ENCODE results near the gene DSCAML1.

The DSCAML1 gene

DNA sequence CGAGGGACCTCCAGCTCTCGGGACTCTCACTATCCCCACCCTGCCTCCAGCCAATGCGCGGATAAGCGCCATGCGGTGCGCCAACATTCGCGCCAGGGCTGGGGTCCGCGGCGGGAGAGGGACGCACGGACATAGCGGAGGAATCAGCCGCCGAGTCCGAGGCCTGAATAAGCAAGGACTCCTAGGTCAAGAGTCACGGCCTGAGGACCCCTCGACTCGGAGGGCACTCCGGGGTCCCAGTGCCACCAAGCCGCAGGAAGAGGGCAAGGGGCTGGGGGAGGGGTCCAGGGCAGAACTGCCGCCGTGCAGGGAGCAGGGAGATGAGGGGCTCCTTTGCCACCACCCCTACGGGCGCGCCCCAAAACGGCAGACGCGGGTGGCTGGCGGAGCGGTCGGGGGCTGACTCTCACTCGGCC, 552 bp downstream of the DSCAML1 start:
- in situ Hi-C loops (cut with HindIII; ENCODE audit: low pct_ligation_motif_present, low sequenced_read_pairs), result no loop called here
- Histone ChIP-seq H3K4me3 (ENCODE audit: low read depth, low read length) (no peak overlapping the region), H3K27me3 (replicated peaks) (peaks cover 59% of the 10 kb centered on the region), H3K27ac (no peak overlapping the region), H3K36me3 (replicated peaks) (no peaks in the 10 kb centered on the region)
- TF ChIP-seq, protein P1, sequence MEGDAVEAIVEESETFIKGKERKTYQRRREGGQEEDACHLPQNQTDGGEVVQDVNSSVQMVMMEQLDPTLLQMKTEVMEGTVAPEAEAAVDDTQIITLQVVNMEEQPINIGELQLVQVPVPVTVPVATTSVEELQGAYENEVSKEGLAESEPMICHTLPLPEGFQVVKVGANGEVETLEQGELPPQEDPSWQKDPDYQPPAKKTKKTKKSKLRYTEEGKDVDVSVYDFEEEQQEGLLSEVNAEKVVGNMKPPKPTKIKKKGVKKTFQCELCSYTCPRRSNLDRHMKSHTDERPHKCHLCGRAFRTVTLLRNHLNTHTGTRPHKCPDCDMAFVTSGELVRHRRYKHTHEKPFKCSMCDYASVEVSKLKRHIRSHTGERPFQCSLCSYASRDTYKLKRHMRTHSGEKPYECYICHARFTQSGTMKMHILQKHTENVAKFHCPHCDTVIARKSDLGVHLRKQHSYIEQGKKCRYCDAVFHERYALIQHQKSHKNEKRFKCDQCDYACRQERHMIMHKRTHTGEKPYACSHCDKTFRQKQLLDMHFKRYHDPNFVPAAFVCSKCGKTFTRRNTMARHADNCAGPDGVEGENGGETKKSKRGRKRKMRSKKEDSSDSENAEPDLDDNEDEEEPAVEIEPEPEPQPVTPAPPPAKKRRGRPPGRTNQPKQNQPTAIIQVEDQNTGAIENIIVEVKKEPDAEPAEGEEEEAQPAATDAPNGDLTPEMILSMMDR (IDR thresholded peaks at IDR 0.05; ENCODE audit: low read depth, low read length, missing control alignments), result no peak
- DNase-seq, result no peak

DNA sequence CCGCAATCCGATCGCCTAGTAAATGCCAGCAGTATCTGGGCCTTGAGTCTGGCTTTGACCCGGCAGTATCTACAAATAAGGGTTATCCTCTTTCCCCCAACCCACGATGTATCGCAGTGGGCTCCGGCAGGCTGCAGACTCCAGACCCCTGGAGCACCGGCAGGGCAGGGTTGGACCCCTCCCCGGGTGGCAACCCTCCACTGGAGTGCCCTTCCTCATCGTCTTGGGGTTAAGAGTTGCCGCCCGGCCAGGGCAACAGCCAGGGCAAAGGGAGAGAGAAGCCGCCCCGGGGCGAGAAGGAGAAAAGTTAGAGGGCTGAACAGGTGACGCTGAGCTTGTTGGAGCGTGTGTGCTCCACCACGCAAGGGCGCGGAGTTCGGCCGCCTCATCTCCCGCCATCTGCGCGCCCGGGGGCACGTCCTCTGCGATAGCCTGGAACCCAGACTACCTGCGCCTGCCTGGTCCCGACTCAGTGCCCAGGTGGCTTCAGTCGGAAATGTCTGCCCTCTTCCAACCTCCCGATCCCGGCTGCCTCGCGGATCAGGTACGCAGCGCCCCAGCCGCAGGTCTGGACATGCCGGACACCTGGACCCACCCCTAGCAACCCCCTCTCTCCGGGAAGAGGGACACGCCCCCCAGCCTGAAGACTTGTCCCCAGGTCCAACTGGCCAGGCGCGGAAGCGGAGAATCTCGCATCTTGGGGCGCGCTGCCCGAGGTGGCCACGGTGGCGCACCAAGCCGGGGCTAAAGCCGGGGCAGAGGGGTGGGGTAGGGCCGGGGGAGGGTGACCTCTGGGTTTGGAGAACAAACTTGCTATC, 1.2 kb downstream of the DSCAML1 start:
- TF ChIP-seq, protein P1 (IDR thresholded peaks at IDR 0.05; ENCODE audit: low read depth, low read length, missing control alignments), result no peak
- Histone ChIP-seq H3K27ac (no peak overlapping the region), H3K4me3 (ENCODE audit: low read depth, low read length) (no peak overlapping the region), H3K36me3 (replicated peaks) (no peaks in the 10 kb centered on the region), H3K27me3 (replicated peaks) (peaks cover 59% of the 10 kb centered on the region)
- in situ Hi-C loops (cut with HindIII; ENCODE audit: low pct_ligation_motif_present, low sequenced_read_pairs), result no loop called here
- no peak for DNase-seq

DNA sequence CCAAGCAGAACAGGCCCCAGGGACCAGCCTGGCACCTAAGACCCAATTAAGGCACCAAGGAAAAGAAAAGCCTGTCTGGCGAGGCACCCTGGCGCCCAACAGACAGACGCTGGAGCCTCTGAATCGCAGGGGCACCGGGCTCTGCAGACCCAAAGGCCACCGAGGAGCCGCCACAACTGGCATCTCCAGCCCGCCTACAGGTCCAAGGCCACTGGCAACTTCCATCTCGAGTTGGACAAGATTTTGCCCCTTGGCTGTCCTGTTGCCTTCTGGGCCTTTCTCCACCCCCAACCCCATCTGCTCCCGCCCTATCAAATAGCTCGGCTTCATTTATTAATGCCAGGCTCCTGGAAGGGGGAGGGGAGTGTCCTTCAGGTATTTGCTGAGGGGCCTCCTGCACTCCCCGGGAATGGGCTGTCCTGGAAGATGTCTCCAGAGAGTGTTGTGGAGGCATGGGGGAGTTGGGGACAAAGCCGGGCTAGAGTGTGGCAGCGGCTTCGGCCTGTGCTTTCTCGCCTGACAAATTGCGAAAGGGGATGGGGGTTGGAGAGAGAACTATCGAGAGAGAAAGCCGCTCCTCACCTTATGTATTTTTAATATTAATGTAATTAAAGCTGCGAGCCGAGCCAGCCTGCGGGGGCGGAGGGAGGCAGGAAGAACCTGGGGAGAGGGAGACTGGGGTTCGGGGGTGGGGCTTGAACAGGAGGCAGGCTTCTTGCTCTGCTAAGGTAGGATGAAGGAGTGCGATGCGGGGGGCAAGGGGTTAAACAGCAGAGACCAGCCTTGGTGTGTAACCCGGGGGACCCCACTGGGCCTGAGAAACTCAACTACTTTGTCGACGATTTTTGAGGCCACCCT, 2.0 kb downstream of the DSCAML1 start:
- Histone ChIP-seq H3K27me3 (replicated peaks) (peaks cover 57% of the 10 kb centered on the region), H3K27ac (no peak overlapping the region), H3K36me3 (replicated peaks) (no peaks in the 10 kb centered on the region), H3K4me3 (ENCODE audit: low read depth, low read length) (no peak overlapping the region)
- in situ Hi-C loops (cut with HindIII; ENCODE audit: low pct_ligation_motif_present, low sequenced_read_pairs), result no loop called here
- no peak for DNase-seq
- TF ChIP-seq, protein P1 (IDR thresholded peaks at IDR 0.05; ENCODE audit: low read depth, low read length, missing control alignments), result no peak

DNA sequence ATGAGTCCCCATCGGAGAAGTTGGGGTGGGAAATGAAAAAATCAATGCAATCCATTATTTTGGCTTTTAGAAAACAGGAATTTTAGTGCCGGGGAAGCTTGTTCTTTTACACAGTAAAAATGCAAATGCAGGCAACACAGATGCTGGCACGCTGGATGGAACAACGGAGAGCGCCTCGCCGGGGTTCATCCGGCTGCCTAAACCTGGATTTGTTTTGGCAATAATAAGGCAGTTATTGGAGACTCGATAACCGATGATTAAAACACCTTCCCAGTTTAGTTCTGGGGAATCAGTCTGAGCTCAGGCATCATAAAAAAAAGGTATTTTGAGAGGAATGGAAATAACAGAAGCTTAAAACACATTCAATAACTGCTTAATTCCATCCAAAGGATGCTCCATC, 2.9 kb downstream of the DSCAML1 start:
- Histone ChIP-seq H3K27me3 (replicated peaks) (peaks cover 50% of the 10 kb centered on the region), H3K4me3 (ENCODE audit: low read depth, low read length) (no peak overlapping the region), H3K27ac (no peak overlapping the region), H3K36me3 (replicated peaks) (no peaks in the 10 kb centered on the region)
- no peak for DNase-seq
- TF ChIP-seq, protein P1 (IDR thresholded peaks at IDR 0.05; ENCODE audit: low read depth, low read length, missing control alignments), result no peak
- in situ Hi-C loops (cut with HindIII; ENCODE audit: low pct_ligation_motif_present, low sequenced_read_pairs), result no loop called here

DNA sequence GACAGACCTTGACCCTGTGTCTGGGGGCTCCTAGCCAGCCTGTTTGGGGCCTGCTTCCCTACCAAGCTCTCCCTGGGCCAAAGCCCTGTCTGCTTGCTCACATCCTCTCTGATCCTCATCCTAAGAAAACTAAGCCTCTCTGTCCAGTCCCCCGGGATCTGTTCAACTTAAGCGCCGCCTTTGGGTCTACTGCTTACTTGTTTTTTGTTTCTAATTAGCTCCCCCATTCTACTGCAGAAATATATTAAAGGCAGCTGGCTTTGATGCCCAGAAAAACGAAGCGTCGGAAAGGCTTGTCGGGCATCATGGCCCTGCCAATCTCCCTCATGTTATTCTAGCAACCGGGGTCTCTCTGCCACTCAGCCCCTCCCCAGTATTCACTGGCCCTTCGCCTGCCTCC, 3.4 kb downstream of the DSCAML1 start:
- TF ChIP-seq, protein P1 (IDR thresholded peaks at IDR 0.05; ENCODE audit: low read depth, low read length, missing control alignments), result no peak
- H3K27me3 ChIP-seq (replicated peaks), result peaks cover 45% of the 10 kb centered on the region
- no peak for DNase-seq
- in situ Hi-C loops (cut with HindIII; ENCODE audit: low pct_ligation_motif_present, low sequenced_read_pairs), result no loop called here
- H3K36me3 ChIP-seq (replicated peaks), result no peaks in the 10 kb centered on the region
- H3K4me3 ChIP-seq (ENCODE audit: low read depth, low read length), result no peak overlapping the region
- H3K27ac ChIP-seq, result no peak overlapping the region

All from brain microvascular endothelial cell (primary cell).